ENCODE results near the gene RPA1. TPM values are rescaled to one million over a fixed set of nuclear protein-coding genes. Genes with fewer than 3 reads are reported as not detected.

The RPA1 gene
- total RNA-seq, 6 experiments from 2014 or later, result 83.2 to 111 (median 108) TPM

GRCh38 chr17:1820528-1821252 is 9.1 kb upstream of the RPA1 start:
- Mint-ChIP-seq H3K36me3 (ENCODE audit: low read depth) (peaks cover 6% of the 10 kb centered on the region), H3K4me3 (no peak overlapping the region), H3K4me1 (ENCODE audit: low read depth) (no peaks in the 10 kb centered on the region), H3K9me3 (no peaks in the 10 kb centered on the region), H3K27me3 (ENCODE audit: insufficient read depth) (no peaks in the 10 kb centered on the region), H3K27ac (no peak overlapping the region)
- TF ChIP-seq CTCF (IDR thresholded peaks at IDR 0.05), result no peak
- no peak for DNase-seq

GRCh38 chr17:1829216-1829591 is 601 bp upstream of the RPA1 start:
- H3K4me1 Mint-ChIP-seq (ENCODE audit: low read depth), result peaks cover 26% of the 10 kb centered on the region

GRCh38 chr17:1830288-1830687 is 483 bp downstream of the RPA1 start:
- peaks cover 28% of the 10 kb centered on the region for H3K4me1 Mint-ChIP-seq (ENCODE audit: low read depth)
- no peaks in the 10 kb centered on the region for H3K9me3 Mint-ChIP-seq
- H3K4me3 Mint-ChIP-seq, result peak overlapping the region; percentile 97
- no peak for TF ChIP-seq CTCF (IDR thresholded peaks at IDR 0.05)
- H3K27ac Mint-ChIP-seq, result peak overlapping the region; percentile 73
- H3K27me3 Mint-ChIP-seq (ENCODE audit: insufficient read depth), result no peaks in the 10 kb centered on the region; the same call in 1 of the 2 replicates
- peaks cover 6% of the 10 kb centered on the region; the same call in 1 of the 2 replicates for H3K36me3 Mint-ChIP-seq (ENCODE audit: low read depth)
- DNase-seq, result no peak

More at GRCh38 chr17:1829216-1829591, 601 bp upstream of the RPA1 start:
- TF ChIP-seq CTCF (IDR thresholded peaks at IDR 0.05), result no peak
- H3K36me3 Mint-ChIP-seq (ENCODE audit: low read depth), result peaks cover 10% of the 10 kb centered on the region
- H3K9me3 Mint-ChIP-seq, result no peaks in the 10 kb centered on the region
- peak overlapping the region; percentile 54 for H3K27ac Mint-ChIP-seq
- peak overlapping the region; percentile 97 for H3K4me3 Mint-ChIP-seq
- no peaks in the 10 kb centered on the region; the same call in 1 of the 2 replicates for H3K27me3 Mint-ChIP-seq (ENCODE audit: insufficient read depth)
- DNase-seq, result peak; percentile 1

GRCh38 chr17:1834380-1835149 is 4.8 kb downstream of the RPA1 start:
- no peaks in the 10 kb centered on the region for H3K9me3 Mint-ChIP-seq
- no peak for TF ChIP-seq CTCF (IDR thresholded peaks at IDR 0.05)
- H3K4me1 Mint-ChIP-seq (ENCODE audit: low read depth), result peaks cover 19% of the 10 kb centered on the region
- DNase-seq, result no peak
- peaks cover 10% of the 10 kb centered on the region; the same call in 1 of the 2 replicates for H3K36me3 Mint-ChIP-seq (ENCODE audit: low read depth)
- no peak overlapping the region for H3K4me3 Mint-ChIP-seq
- no peak overlapping the region for H3K27ac Mint-ChIP-seq
- H3K27me3 Mint-ChIP-seq (ENCODE audit: insufficient read depth), result no peaks in the 10 kb centered on the region

- Mint-ChIP-seq H3K27me3 (ENCODE audit: insufficient read depth) (no peaks in the 10 kb centered on the region), H3K4me3 (no peak overlapping the region), H3K9me3 (no peaks in the 10 kb centered on the region), H3K36me3 (ENCODE audit: low read depth) (peaks cover 13% of the 10 kb centered on the region; the same call in 1 of the 2 replicates), H3K27ac (no peak overlapping the region), H3K4me1 (ENCODE audit: low read depth) (peaks cover 6% of the 10 kb centered on the region)
- no peak for DNase-seq
- no peak for TF ChIP-seq CTCF (IDR thresholded peaks at IDR 0.05)
Observed at GRCh38 chr17:1839516-1839915, 9.7 kb downstream of the RPA1 start.

Measured in HFFc6 (cell line).